CD8-positive, alpha-beta memory T cell (primary cell): ENCODE data around the gene RASA4B. TPM values are rescaled to one million over a fixed set of nuclear protein-coding genes. Genes with fewer than 3 reads are reported as not detected.

Source experiments
- CTCF ChIA-PET: fragments of 350-600 bp; sonication (Branson Sonifier 250); formaldehyde crosslinking; loops from one replicate; lab custom pipeline; 2021; ENCODE audit warnings: antibody characterized with exemption; lab: Charles Lee
- POLR2A ChIA-PET: fragments of 350-600 bp; sonication (Branson Sonifier 250); formaldehyde crosslinking; loops from one replicate; lab custom pipeline; 2021; ENCODE audit warnings: antibody characterized with exemption; lab: Charles Lee
- DNase-seq, 5 donors: peaks; one replicate each; pipeline versions ENCODE4 v3.0.0 to v3.0.0-alpha.2; 2020 to 2022; ENCODE audit warnings: mixed read lengths in 1 of 5
- H3K27ac ChIP-seq: one replicate; pipeline ENCODE4 v1.7.0; 2013; ENCODE audit warnings: low read depth, mild to moderate bottlenecking, low read length, moderate library complexity
- H3K27me3 ChIP-seq: 2 replicates; pipeline ENCODE4 v1.7.0; 2013; ENCODE audit warnings: low read length, mild to moderate bottlenecking; ENCODE audit not compliant: insufficient read depth, poor library complexity, severe bottlenecking
- H3K36me3 ChIP-seq: 2 replicates; pipeline ENCODE4 v1.7.0; 2013; ENCODE audit warnings: mild to moderate bottlenecking, low read length, moderate library complexity; ENCODE audit not compliant: insufficient read depth
- H3K4me1 ChIP-seq: 2 replicates; pipeline ENCODE4 v1.7.0; 2013; ENCODE audit warnings: mild to moderate bottlenecking, low read length, moderate library complexity; ENCODE audit not compliant: insufficient read depth
- H3K4me3 ChIP-seq: 2 replicates; pipeline ENCODE4 v1.7.0; 2013; ENCODE audit warnings: mild to moderate bottlenecking, low read length
- H3K9me3 ChIP-seq: 2 replicates; pipeline ENCODE4 v1.7.0; 2013; ENCODE audit warnings: mild to moderate bottlenecking, low read length
- H3K27ac Mint-ChIP-seq, 8 donors: one replicate each; pipeline ENCODE4 v1.8.0; 2020 to 2021; ENCODE audit warnings: mixed read lengths in 8 of 8, mild to moderate bottlenecking in 6 of 8, inconsistent platforms in 3 of 8, moderate library complexity in 3 of 8
- H3K27me3 Mint-ChIP-seq, 2 donors: one replicate each; pipeline ENCODE4 v1.8.0; 2020 to 2021; ENCODE audit warnings: mixed read lengths in 2 of 2, mild to moderate bottlenecking in 1 of 2, moderate library complexity in 1 of 2
- H3K36me3 Mint-ChIP-seq, 3 donors: one replicate each; pipeline ENCODE4 v1.8.0; 2020 to 2021; ENCODE audit warnings: mixed read lengths in 3 of 3, inconsistent platforms in 1 of 3, mild to moderate bottlenecking in 1 of 3
- H3K4me1 Mint-ChIP-seq, 3 donors: one replicate each; pipeline ENCODE4 v1.8.0; 2020 to 2021; ENCODE audit warnings: mixed read lengths in 3 of 3, inconsistent platforms in 1 of 3, mild to moderate bottlenecking in 1 of 3
- H3K4me3 Mint-ChIP-seq, 7 donors: one replicate each; pipeline ENCODE4 v1.8.0; 2020 to 2021; ENCODE audit warnings: mixed read lengths in 7 of 7, mild to moderate bottlenecking in 6 of 7, moderate library complexity in 4 of 7, inconsistent platforms in 2 of 7
- H3K9me3 Mint-ChIP-seq, 5 donors: one replicate each; pipeline ENCODE4 v1.8.0; 2020 to 2022; ENCODE audit warnings: mixed read lengths in 5 of 5, mild to moderate bottlenecking in 3 of 5, moderate library complexity in 2 of 5, inconsistent platforms in 1 of 5
- polyA plus RNA-seq: library from polyadenylated mRNA; unstranded; fragments of 300-500 nt; fragmentation: Illumina TruSeq; gene quantifications from one replicate; pipeline ENCODE4 v1.2.3, GENCODE V29; 2021
- total RNA-seq, 2 experiments: library from RNA; stranded (reverse); gene quantifications; one replicate each; pipeline ENCODE4 v1.2.3, GENCODE V29; 2021

RASA4B gene
- total and polyA plus RNA-seq, 3 experiments from 2014 or later, result 10.8 to 23.9 (median 22.0) TPM

GRCh38 chr7:102473271-102473991, 44.1 kb downstream of the RASA4B start:
- Histone ChIP-seq H3K27me3 (no peaks in the 10 kb centered on the region), H3K4me3 (no peak overlapping the region), H3K4me1 (no peaks in the 10 kb centered on the region), H3K27ac (no peak overlapping the region), H3K36me3 (no peaks in the 10 kb centered on the region), H3K9me3 (no peaks in the 10 kb centered on the region)
- ChIA-PET POLR2A (no interaction called here), CTCF (no interaction called here)
- DNase-seq, result peak in 1 of 5 donors; percentile 38
- H3K4me1 Mint-ChIP-seq, result peaks cover 0 to 3% (median 0%) of the 10 kb centered on the region in 3 donors
- H3K4me3 Mint-ChIP-seq, result peak overlapping the region in 1 of 7 donors; percentile 30
- H3K36me3 Mint-ChIP-seq, result peaks cover 0 to 30% (median 6%) of the 10 kb centered on the region in 3 donors
- H3K27me3 Mint-ChIP-seq, result peaks cover 0 to 1% of the 10 kb centered on the region in 2 donors
- peak overlapping the region in 1 of 8 donors; percentile 15 for H3K27ac Mint-ChIP-seq
- H3K9me3 Mint-ChIP-seq, result no peaks in the 10 kb centered on the region

GRCh38 chr7:102472126-102473041, 45.2 kb downstream of the RASA4B start:
- Histone ChIP-seq H3K27me3 (no peaks in the 10 kb centered on the region), H3K4me3 (no peak overlapping the region), H3K27ac (no peak overlapping the region), H3K9me3 (no peaks in the 10 kb centered on the region), H3K36me3 (no peaks in the 10 kb centered on the region), H3K4me1 (no peaks in the 10 kb centered on the region)
- Mint-ChIP-seq H3K36me3 (peaks cover 0 to 30% (median 6%) of the 10 kb centered on the region in 3 donors), H3K27ac (peak overlapping the region in 1 of 8 donors; percentile 60), H3K27me3 (peaks cover 0 to 1% of the 10 kb centered on the region in 2 donors), H3K4me3 (no peak overlapping the region), H3K9me3 (no peaks in the 10 kb centered on the region), H3K4me1 (peaks cover 0 to 3% (median 0%) of the 10 kb centered on the region in 3 donors)
- ChIA-PET CTCF (no interaction called here), POLR2A (no interaction called here)
- DNase-seq, result peak in 1 of 5 donors; percentile 46

- H3K27ac Mint-ChIP-seq, result peak overlapping the region in 1 of 8 donors; percentile 88
- no peak overlapping the region for H3K4me3 ChIP-seq
- H3K9me3 Mint-ChIP-seq, result no peaks in the 10 kb centered on the region
- CTCF ChIA-PET, result no interaction called here
- peaks cover 0 to 31% (median 6%) of the 10 kb centered on the region in 3 donors for H3K36me3 Mint-ChIP-seq
- DNase-seq, result peak in 1 of 5 donors; percentile 36
- POLR2A ChIA-PET, result no interaction called here
- H3K36me3 ChIP-seq, result no peaks in the 10 kb centered on the region
- no peaks in the 10 kb centered on the region for H3K27me3 ChIP-seq
- H3K4me1 ChIP-seq, result no peaks in the 10 kb centered on the region
- H3K27ac ChIP-seq, result no peak overlapping the region
- peaks cover 0 to 1% of the 10 kb centered on the region in 2 donors for H3K27me3 Mint-ChIP-seq
- no peak overlapping the region for H3K4me3 Mint-ChIP-seq
- H3K9me3 ChIP-seq, result no peaks in the 10 kb centered on the region
- peaks cover 4 to 5% (median 5%) of the 10 kb centered on the region in 3 donors for H3K4me1 Mint-ChIP-seq
Observed at GRCh38 chr7:102471791-102472125, 45.8 kb downstream of the RASA4B start.

- Mint-ChIP-seq H3K9me3 (no peaks in the 10 kb centered on the region), H3K4me3 (peak overlapping the region in 1 of 7 donors; percentile 10), H3K4me1 (peaks cover 17 to 19% (median 18%) of the 10 kb centered on the region in 3 donors), H3K27ac (peak overlapping the region in 1 of 8 donors; percentile 87), H3K27me3 (peaks cover 0 to 1% of the 10 kb centered on the region in 2 donors), H3K36me3 (peaks cover 0 to 33% (median 6%) of the 10 kb centered on the region in 3 donors)
- POLR2A ChIA-PET, result no interaction called here
- no peak overlapping the region for H3K27ac ChIP-seq
- peak in 1 of 5 donors; percentile 48 for DNase-seq
- H3K4me3 ChIP-seq, result no peak overlapping the region
- no peaks in the 10 kb centered on the region for H3K27me3 ChIP-seq
- no peaks in the 10 kb centered on the region for H3K36me3 ChIP-seq
- CTCF ChIA-PET, result no interaction called here
- peaks cover 9% of the 10 kb centered on the region for H3K4me1 ChIP-seq
- no peaks in the 10 kb centered on the region for H3K9me3 ChIP-seq
Observed at GRCh38 chr7:102469972-102470825, 47.4 kb downstream of the RASA4B start.

DNA sequence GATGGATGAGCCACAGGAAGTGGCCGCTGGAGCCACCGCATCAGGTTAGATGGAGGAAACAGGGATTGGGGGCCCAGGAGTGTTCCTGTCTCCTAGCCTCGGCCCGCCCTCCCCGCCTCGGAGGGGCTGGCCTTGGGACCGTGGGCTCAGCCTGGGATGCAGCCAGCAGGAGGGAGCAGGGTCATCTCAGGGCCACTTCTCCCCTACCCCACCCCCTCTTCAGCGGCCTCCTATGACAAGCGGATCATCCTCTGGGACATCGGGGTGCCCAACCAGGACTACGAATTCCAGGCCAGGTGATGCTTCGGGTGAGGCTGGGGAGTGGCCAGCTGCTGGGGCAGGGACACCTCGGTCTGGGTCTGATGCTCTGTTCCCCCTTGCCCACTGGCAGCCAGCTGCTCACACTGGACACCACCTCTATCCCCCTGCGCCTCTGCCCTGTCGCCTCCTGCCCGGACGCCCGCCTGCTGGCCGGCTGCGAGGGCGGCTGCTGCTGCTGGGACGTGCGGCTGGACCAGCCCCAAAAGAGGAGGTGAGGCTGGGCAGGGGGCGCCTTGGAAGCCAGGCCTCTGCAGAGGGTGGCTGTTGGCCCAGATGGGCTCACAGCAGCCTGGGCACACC, 48.1 kb downstream of the RASA4B start:
- Histone ChIP-seq H3K4me3 (no peak overlapping the region), H3K27ac (no peak overlapping the region), H3K4me1 (peaks cover 9% of the 10 kb centered on the region), H3K36me3 (no peaks in the 10 kb centered on the region), H3K27me3 (no peaks in the 10 kb centered on the region), H3K9me3 (no peaks in the 10 kb centered on the region)
- peaks cover 17 to 21% (median 21%) of the 10 kb centered on the region in 3 donors for H3K4me1 Mint-ChIP-seq
- peak in 1 of 5 donors; percentile 46 for DNase-seq
- peaks cover 0 to 1% of the 10 kb centered on the region in 2 donors for H3K27me3 Mint-ChIP-seq
- ChIA-PET CTCF (no interaction called here), POLR2A (no interaction called here)
- H3K27ac Mint-ChIP-seq, result peak overlapping the region in 1 of 8 donors; percentile 20
- peaks cover 0 to 35% (median 6%) of the 10 kb centered on the region in 3 donors for H3K36me3 Mint-ChIP-seq
- H3K9me3 Mint-ChIP-seq, result no peaks in the 10 kb centered on the region
- H3K4me3 Mint-ChIP-seq, result no peak overlapping the region

DNA sequence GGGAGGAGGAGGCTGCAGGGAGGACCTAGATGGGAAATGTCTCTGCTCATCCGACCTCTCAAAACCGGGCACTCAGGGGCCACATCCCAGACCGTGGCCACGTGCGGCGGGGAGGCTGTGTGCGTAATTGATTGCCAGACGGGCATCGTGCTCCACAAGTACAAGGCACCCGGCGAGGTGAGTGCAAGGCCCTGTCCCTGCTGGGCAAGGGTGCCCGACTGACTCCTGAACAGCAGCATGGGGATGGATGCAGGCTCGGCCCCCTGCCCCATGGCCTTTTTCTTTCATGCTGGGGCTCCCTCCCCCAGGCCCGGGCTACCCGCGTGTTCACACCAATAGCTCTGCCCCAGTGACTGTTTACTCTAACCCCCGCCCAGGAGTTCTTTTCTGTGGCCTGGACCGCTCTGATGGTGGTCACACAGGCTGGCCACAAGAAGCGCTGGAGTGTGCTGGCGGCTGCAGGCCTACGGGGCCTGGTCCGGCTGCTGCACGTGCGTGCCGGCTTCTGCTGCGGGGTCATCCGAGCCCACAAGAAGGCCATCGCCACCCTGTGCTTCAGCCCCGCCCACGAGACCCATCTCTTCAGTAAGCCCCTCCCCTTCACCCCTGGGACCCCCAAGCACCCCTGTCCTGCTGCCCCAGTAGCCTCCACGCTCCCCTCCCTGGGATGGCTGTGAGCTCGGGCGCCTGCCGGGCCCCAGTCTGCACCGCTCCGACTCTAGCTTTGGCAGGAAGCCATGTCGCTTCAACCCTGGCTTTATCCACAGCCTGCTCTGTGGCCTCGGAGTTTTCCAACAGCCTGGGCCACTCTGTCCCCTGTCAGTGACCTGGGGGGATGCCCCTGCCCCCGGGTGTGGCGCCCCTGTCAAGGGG, 48.9 kb downstream of the RASA4B start:
- ChIA-PET POLR2A (no interaction called here), CTCF (interaction anchor here (1.1 to 3.6 kb wide), 3 partner anchors 16 to 64 kb away, joined by 3 to 19 read pairs (median 4); no protein-coding TSS in a partner anchor)
- DNase-seq, result peak in 1 of 5 donors; percentile 47
- Mint-ChIP-seq H3K27ac (peak overlapping the region in 2 of 8 donors; percentile 20 to 38), H3K27me3 (peaks cover 0 to 1% of the 10 kb centered on the region in 2 donors), H3K4me1 (peaks cover 23 to 29% (median 27%) of the 10 kb centered on the region in 3 donors), H3K36me3 (peaks cover 0 to 37% (median 6%) of the 10 kb centered on the region in 3 donors), H3K9me3 (no peaks in the 10 kb centered on the region), H3K4me3 (peak overlapping the region in 1 of 7 donors; percentile 36)
- H3K36me3 ChIP-seq, result no peaks in the 10 kb centered on the region
- H3K27me3 ChIP-seq, result no peaks in the 10 kb centered on the region
- no peak overlapping the region for H3K27ac ChIP-seq
- H3K4me1 ChIP-seq, result peaks cover 17% of the 10 kb centered on the region
- H3K9me3 ChIP-seq, result no peaks in the 10 kb centered on the region
- H3K4me3 ChIP-seq, result no peak overlapping the region
